SKM-1 (cell line): ENCODE measurements around the gene ST3GAL3.

Experiments used
- DNase-seq: peaks from one replicate; lab custom pipeline; 2025; ENCODE audit not compliant: unreplicated experiment; lab: John Stamatoyannopoulos, UW

ST3GAL3 gene

DNA sequence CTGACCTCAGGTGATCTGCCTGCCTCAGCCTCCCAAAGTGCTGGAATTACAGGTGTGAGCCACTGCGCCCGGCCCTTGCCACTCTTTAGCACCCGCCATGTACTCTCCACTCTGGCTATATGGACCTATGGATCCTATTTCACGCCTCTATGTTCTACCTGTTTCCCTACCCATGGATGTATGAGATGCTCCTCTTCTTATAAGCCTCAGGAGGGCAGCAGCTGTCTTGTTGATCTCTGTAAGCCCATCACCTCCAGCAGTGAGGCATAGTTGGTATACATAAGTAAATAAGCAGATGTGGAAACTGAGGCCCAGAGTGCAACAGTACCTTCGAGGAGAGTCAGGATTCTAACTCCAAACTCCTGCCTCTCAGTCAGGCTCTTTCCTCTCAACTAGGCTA is 201.5 kb downstream of the ST3GAL3 start:
- DNase-seq = no peak

DNA sequence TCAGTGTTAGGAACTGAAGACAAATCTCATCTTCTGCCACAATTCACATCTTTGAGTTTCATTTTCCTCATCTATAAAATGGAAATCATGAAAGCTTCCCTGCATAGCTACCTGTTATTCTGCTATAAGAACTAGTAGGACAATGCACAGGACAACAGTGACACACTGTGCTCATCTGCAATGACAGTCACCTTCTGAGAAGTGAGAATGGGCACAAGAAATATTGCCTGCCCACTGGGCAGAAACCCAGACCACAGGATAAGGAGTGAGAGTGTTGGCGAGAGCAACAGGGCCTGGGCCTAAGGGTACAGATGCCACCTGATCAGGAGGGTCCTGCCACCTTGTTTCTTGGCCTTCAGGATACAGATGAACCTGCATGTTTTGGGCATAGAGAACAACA is 203.0 kb downstream of the ST3GAL3 start:
- DNase-seq = no peak

DNA sequence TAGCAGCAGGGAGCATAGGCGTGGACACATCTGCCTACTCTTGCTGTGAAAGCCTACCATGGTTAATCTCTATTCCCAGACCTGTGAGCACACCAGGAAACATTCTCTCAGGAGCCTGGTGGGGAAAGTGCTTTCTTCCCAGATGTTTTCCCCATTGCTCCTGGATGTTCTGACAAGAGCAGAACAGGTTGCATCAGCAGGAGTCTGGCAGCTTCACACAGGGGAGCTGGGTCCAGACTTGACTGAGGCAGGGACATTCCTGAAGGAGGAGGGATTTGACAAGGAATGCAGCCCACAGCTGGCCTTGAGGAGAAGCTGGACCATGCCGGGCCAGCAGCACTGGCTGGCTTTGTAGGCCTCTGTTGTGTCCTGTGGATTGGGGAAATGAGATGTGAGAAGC is 205.3 kb downstream of the ST3GAL3 start:
- no peak for DNase-seq

DNA sequence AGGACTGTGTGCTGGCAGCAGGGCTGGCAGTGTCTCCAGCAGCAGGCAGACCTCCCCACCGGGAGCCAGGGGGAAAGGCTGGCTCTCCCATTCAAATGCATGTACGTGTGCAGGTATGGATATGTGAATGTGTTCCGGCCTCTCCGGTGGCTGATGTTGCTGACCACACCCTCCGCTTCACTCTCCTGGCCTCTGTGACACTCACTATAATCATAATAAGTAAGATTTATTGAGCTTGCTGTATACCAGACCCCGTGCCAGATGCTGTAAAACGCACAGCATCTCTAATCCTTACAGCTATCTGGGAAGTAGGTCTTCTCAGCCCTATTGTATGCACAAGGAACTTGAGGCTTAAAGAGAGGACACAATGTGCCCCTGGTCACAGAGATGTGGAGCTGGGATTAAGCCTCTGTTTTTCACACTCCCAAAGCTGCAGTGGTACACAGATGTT is 205.7 kb downstream of the ST3GAL3 start:
- DNase-seq = no peak

DNA sequence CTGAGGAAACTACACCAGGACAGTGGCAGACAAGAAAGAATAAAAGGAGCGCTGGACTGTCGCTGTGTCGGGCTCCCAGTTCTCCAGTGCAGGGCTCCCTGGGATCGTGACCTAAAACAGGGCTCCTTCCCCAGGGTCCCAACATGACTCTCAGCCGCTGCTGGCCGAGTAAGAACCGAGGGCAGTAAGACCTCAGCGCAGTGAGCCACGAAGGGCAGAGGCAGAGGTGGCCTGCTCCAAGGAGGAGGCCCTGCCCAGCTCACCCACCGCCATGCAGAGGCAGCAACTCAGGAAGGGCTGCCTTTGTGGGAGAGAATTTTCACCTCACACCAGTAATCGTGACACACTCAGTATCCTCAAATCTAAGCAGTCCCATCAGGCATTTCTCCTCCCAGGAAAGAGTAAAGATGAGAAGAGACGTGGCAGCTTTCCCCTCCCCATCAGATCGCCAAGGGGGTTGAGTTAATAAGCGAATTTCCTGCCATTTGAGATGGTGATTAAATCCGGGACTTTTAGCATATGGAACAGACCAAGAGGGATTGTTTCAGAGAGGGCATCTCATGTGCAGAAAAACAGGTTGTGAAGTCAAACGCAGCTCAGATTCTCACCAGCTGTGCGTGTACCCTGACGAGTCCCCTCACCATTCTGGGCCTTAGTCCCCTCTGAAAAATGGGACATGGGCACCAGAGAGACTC is 206.5 kb downstream of the ST3GAL3 start:
- DNase-seq = no peak

DNA sequence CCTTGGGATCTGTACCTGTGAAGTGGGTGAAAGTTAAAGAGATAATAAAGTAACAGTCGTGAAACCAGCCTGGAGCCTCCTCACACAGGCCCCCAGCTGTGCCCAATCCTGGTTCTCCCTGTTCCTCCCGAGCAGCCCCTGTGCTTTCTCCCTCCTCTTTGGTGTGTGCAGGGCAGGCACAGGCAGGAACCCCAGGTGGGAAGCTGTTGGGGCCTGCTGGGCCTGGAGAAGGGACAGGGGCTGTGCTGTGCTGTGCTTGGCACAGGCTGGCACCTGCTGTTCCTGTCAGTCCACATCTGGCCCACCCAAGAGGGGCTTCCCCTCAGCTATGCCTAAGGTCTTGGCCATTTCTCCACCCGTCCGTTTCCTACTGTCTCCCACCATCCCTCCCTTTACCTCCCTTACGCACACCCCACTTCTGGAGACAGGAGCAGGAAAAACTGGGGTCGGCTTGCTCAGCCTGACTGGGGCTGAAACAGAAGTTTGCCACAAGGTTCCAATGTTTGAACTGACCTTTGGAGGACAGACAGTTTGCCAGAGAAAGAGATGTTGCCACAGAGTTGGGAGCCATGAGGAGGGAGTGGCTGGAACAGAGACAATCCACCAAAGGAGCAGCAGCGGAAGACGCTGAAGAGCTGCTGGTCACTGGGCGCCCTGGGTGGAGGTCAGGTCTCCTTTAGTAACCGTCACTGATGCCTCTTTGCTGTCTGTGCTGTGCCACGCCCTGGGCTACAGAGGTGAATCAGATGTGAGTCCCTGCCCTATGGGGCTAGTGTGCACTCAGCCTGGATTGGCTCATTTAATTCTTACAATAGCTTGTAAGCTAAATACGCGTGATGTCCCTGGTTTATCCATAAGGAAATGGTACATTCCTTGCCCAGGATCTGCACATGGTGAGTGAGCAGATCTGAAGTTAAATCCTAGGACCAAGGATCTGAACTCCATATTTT is 207.5 kb downstream of the ST3GAL3 start:
- no peak for DNase-seq

DNA sequence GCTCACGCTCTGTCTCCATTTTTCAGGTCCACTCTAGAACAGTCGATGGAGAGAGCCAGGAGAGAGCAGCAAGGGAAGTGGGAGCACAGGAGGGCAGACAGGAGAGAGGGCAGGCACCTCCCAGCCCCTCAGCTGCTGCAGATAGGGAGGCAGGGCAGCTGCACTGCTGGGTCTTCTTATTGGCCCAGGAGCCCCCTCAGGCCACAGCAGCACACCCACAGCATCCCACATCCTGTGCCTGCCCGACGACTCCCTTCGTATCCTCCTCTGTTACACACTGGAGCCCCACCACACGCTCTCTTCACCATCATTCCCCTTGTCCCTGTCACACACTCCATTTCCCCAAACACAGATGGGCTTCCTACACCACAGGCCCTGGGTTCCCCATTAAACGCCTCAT is 212.6 kb downstream of the ST3GAL3 start:
- DNase-seq = no peak

DNA sequence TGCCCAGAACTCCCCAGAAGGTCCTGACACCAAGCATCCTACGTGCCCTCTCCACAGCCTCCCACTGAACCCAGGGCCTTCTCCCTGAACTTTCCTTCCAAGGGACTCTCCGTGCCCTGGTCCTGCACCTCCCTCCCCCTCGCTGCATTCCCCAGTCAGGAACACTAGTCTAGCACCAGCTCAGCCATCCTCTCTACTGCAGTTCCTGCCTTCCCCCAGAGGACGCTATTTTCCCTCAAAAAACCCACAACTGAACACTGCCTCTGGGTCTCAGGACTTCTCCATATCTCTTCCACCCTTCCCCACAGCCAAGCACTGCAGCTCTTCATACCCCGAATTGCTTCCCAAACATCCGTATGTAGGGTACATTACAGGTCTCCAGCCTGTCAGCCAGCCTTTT is 213.7 kb downstream of the ST3GAL3 start:
- DNase-seq = no peak

DNA sequence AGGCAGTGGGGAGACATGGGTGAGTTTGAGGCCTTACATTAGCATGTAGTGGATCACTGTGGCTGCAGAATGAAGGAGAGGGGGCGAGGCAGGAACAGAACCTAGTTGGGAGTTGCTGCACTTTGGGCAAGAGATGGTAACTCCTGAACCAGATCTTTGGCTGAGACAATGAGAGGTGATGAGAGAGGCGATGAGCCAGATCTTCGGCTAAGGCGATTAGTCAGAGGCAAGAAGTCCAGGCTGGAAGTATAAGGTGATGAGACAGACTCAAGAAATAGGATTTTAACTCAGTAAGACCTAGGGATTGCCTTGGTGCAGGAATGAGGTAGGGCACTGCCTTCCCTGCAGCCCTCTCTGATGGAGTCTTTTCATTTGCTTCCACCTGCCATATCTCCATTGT is 217.2 kb downstream of the ST3GAL3 start:
- no peak for DNase-seq

DNA sequence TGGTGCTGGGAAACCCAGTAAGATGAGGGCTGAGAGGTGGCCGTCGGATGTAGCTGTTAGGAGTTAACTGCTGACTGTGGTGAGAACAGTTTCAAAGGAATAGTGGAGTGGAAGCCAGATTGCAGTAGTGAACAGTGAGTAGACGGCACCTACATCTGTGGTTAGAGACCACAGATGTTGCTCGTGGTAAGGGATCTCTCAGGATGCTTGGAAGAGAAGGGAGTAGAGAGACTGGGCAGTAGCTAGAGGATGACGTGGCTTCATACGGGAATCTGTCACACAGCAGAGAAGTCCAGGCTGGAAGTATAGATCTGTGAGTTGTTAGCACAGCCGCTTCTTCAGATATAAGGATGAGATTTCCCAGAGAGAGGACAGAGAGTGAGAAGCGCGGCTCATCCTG is 218.5 kb downstream of the ST3GAL3 start:
- DNase-seq = no peak

DNA sequence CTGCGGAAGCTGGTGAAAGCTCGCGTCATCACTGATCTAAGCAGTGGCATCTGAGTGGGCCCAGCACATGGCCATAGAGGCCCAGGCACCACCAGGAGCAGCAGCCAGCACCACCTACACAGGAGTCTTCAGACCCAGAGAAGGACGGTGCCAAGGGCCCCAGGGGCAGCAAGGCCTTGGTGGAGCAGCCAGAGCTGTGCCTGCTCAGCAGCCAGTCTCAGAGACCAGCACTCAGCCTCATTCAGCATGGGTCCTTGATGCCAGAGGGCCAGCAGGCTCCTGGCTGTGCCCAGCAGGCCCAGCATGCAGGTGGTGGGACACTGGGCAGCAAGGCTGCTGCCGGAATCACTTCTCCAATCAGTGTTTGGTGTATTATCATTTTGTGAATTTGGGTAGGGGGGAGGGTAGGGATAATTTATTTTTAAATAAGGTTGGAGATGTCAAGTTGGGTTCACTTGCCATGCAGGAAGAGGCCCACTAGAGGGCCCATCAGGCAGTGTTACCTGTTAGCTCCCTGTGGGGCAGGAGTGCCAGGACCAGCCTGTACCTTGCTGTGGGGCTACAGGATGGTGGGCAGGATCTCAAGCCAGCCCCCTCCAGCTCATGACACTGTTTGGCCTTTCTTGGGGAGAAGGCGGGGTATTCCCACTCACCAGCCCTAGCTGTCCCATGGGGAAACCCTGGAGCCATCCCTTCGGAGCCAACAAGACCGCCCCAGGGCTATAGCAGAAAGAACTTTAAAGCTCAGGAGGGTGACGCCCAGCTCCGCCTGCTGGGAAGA is 223.0 kb downstream of the ST3GAL3 start:
- DNase-seq = no peak

DNA sequence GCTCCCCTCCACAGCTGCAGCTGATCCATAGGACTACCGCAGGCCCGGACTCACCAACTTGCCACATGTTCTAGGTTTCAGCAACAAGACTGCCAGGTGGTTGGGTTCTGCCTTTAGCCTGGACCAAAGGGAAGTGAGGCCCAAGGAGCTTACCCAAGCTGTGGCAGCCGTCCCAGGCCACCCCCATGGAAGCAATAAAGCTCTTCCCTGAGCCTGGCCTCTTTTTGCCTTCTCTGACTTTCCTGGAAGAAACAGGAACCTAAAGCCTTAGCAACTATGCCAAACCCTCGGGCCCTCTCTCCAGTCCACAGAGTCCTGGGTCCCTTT is 223.6 kb downstream of the ST3GAL3 start:
- no peak for DNase-seq

DNA sequence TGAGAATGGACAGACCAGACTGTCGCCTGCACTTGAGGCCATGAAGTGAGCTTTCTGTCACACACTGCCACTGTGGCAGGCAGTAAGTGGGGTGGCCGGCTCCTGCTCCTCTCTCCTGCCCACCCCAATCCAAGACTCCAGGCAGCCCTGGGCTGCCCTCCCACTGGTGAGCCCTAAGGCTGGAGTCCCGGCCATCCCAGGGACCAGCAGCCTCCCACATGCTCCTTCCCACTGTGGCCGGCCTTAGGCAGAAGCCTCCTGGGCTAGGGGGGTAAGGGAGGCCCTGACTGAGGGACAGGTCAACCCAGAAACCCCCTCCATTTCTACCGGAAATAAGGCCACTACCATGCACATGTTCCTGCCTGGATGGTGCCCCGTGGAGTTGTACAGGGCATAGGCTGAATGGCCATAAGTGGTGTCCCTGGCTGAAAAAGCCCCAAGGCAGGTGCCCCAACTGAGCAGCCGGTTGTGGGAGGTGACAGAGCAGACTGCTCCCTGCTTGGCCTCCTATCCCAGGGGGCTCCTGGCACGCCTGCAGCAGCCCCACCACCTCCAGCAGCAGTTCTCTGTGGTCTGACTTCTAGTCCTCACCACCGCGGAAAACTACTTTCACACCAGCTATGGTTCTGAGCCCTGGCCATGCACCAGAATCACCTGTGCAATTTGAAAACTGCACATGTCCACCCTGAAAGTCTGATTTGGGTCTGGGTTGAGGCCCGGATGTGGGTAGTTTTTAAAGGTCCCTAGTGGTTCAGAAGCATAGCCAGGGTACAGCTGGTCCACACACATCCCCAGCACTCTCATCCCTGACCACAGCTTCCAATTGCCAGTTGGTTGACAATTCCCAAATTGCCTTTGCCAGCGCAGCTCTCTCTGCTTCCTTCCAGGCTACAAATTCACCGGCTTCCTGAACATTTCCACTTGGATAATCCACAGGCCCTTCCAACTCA is 224.7 kb downstream of the ST3GAL3 start:
- DNase-seq = no peak

DNA sequence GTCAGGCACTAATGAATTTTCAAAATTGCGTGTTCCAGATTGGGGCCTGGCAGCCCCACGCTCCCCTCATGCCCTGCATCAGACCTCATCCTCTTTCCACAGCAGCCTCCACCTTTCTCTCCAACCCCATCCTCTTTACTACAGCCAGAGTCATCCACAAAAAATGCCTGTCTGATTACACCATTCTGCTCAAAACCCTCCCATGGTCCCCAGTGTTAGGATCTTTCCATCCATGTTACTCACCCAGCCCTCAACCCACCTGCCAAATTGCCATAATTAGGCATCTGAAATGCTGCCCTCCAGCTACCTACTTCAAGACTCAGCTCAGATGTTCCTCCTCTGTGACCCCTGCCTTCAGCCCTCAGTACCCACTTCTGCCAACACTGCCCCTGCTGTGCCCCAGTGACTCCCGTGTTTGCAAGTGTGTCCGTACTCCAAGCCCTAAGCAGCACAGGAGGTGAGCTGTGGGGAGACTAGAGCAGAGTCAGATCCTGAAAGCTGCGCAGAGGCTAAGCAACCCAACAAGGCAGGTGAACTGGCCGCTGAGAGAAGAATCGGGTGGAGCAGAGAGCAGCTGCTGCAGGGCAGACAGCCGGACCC is 225.6 kb downstream of the ST3GAL3 start:
- no peak for DNase-seq

DNA sequence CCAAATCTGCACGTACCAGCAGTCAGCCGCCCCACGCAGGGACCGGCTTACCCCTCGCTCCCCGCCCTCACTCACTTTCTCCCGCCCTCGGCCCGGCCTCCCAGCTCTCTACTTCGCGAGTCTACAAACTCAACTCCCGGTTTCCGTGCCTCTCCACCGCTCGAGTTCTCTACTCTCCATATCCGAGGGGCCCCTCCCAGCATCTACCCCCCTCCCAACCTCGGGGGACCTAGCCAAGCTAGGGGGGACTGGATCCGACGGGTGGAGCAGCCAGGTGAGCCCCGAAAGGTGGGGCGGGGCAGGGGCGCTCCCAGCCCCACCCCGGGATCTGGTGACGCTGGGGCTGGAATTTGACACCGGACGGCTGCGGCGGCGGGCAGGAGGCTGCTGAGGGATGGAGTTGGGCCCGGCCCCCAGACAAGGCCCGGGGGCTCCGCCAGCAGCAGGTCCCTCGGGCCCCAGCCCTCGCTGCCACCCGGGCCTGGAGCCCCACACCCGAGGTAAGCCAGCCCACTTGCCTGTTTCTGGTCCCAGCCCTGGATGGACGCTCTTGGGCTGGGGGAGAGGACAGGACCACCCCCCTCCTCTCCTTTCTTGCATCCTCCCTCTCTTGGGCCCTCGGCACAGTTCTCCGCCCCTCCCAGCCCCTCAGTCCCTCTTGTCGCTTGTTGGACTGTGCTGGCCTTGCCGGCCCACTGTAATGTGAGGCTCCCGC is 226.2 kb downstream of the ST3GAL3 start, which contains the start of gene ARTN:
TSS of gene ARTN (plus strand) at position 416 of the 715 bp plus-strand sequence. CDS start 1,856 bp downstream, outside the sequence.
- no peak for DNase-seq

DNA sequence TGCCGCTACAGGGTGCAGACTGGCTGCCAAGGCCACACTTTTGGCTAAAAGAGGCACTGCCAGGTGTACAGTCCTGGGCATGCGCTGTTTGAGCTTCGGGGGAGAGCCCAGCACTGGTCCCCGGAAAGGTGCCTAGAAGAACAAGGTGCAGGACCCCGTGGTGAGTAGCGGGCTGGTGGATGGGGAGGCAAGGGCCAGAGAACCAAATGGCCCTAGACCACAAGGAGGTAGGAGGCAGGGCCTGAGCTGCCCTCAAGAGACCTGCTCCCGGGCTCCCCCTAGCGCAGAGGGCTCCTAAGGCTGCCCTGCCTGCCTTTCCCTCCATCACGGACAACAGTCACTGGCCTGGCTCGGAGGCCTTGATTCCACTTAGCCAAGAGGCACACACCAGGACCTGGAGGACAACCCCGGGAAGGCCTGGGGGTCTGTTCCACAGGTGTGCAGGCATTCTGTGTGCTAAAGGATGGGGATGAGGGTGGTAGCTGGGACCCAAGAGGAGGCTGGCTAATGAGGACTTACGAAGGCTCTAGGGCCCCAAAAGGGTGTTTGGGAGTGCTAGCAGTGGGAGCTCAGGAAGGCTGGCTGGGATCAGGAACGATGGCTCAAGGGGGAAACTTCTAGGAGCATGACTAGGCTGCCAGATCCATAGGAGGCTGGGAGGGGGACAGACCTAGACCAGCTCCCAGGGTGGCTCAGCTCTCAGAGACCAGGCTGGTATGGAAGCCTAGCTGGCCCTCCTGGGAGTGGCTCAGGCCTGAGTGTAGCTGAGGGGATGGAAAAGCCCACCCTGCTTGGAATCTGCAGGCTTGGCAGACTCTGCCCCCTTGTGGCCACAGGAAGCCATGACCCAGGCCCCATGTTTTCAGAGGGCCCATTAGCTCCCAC is 227.0 kb downstream of the ST3GAL3 start:
- DNase-seq = no peak

DNA sequence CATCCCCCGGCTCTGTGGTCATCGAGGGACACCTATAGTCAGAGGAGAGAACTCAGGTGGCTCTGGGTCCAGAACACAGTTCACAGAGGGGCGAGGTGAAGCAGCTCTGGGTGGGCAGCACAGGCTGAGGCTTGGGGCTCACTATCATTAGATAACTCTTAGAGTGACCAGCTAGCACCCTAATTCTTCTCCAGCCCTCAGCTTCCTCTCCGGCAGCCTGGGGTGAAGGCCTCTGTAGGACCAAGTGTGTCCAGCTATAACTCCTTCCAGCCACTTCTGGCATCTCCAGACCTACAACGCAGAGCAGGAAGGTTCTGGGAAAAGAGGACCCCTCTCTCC is 227.6 kb downstream of the ST3GAL3 start:
- no peak for DNase-seq

DNA sequence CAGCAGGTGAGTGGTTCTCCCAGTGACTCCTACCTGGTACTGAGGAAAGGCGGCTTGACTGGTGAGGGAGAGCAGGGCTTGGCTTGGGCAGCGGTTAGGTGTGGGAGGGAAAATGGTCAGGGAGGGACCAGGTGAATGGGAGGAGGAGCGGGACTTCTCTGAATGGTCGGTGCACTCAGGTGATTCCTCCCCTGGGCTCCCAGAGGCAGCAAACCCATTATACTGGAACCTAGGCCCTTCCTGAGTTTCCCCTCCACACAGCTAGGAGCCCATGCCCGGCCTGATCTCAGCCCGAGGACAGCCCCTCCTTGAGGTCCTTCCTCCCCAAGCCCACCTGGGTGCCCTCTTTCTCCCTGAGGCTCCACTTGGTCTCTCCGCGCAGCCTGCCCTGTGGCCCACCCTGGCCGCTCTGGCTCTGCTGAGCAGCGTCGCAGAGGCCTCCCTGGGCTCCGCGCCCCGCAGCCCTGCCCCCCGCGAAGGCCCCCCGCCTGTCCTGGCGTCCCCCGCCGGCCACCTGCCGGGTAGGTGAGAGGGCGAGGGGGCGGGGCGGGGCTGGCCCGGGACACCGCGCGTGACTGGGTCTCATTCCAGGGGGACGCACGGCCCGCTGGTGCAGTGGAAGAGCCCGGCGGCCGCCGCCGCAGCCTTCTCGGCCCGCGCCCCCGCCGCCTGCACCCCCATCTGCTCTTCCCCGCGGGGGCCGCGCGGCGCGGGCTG is 228.5 kb downstream of the ST3GAL3 start:
- DNase-seq = no peak
